Tongue (tissue), 3 donors: ENCODE data around the gene ARHGEF39. TPM values are rescaled to one million over a fixed set of nuclear protein-coding genes. Genes with fewer than 3 reads are reported as not detected.
"Not testable (repeated sequence)": the region's sequence is repeated elsewhere in the genome, so short reads cannot be mapped to it uniquely, and the experiment has no call there.

ENCODE experiments used
- DNase-seq: peaks from one replicate; pipeline ENCODE4 v3.0.0-alpha.2; 2015
- small RNA-seq: library from RNA; depleted of rRNA; stranded (forward); fragments of <200 nt; gene quantifications from one replicate; pipeline ENCODE3, GENCODE V24; 2014; ENCODE audit warnings: low replicate concordance
- total RNA-seq: library from RNA; depleted of rRNA; stranded (reverse); fragments of >200 nt; gene quantifications from one replicate; pipeline ENCODE4 v1.2.3, GENCODE V29; 2014

Gene ARHGEF39
- total RNA-seq, 1 donor from 2014 or later = 1.0 TPM

DNA sequence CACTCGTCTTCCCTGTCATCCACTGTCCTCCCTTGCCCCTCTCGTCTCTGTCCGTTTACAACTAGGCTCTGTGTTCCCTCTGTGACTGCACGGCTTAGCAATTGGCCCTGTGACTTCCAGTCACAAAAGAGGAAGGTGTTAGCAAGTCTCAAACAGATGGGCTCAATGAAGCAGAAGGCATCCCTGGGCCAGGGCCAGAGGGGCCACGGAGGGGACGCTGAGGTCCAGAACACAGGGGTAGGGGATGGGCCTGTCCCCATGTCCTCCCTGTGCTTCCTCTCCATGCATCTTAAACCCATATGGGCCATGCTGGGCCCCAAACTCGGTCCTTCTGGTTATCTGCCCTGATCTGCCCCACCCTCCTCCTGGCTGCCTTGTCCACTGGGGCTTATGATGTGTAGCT, 46.7 kb downstream of the ARHGEF39 start, which contains the start of gene CD72:
Gene CD72 (minus strand): TSS at position 89 of the 403 bp plus-strand sequence. CDS start 110 bp downstream, outside the sequence.
- no peak for DNase-seq

DNA sequence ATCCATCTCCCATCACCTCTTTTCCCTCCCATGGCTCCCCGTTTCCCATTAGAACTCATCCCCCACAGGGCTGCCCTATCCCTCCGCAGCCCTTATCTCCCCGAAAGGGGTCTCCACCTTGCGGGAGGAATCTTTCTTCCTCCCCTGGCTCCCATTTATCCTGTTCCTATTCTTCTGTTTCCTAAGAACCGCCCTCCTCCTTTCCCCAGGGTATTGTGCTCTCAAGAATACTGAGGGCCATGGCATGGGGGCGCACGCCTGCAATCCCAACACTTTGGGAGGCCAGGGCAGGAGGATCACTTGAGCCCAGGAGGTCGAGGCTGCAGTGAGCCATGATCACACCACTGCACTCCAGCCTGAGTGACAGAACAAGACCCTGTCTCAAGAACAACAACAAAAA, 47.4 kb downstream of the ARHGEF39 start:
- no peak for DNase-seq

DNA sequence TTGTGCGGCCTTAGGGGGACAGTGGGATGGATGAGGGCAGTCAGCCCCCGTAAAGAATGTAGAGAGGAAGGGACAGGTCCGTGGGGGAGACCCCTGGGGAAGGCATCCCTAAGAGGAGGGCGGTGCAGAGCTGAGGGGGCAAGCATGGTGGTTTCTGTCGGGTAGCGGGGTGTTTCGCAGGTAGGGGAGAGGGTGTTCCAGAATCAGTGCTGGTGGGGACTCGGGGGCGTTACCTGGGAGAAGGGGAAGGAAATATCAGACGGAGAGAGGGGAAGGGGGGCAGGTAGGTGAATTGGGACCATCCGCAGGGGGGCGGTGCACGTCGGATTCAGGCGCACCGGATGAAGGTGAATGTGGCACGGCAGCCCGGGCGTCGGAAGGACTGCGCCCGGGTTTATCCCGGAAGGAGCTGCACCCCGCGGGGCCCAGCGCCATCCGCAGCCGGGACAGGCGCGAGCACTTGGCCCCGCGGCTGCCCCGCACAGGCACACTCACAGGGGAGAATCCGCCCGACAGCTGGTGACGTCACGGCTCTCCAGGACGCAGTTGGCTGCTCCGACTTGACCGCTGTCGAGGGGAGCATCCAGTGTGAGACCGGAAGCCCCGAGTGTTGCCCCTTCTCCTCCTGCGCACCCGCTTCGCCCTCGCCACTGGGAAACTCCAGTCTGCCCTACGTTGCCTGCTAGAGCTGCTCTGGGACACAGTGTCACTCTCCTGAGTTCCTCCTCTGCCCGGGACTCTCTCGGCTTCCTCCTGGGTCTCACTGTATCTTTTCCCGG, 48.1 kb downstream of the ARHGEF39 start:
- peak; percentile 54 for DNase-seq

DNA sequence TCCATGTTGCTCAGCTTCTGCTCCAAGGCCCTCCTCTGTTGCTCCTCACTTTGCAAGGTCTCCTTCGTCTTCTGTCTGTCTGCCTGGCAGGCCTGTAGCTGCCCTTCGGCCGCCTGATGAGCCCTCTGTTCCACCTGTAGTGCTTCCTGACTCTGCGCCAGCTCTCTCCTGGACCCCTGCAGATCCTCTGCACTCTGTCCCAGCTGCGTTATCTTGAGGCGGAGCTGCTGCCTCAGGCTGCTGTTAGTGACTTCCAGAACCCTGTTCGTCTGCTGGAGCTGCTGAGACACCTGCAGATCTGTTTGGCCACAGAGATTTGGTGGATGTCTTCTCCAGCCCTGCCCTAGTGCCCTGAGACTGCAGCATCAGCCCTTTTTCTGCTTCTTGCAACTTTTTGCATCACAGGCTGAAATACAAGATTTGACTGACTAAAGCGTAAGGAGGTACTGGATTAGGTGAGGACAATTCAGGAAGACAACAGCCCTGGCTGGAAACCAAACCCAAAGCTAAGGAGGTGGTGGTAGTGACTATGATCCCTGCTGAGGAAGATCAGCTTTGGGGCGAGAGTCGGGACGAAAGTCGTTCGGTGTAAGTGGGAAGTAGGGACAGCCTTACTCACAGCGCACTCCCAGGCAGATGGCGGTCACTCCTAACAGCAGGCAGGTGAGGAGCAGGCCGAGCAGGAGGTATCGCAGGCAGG, 48.9 kb downstream of the ARHGEF39 start:
- DNase-seq = no peak

DNA sequence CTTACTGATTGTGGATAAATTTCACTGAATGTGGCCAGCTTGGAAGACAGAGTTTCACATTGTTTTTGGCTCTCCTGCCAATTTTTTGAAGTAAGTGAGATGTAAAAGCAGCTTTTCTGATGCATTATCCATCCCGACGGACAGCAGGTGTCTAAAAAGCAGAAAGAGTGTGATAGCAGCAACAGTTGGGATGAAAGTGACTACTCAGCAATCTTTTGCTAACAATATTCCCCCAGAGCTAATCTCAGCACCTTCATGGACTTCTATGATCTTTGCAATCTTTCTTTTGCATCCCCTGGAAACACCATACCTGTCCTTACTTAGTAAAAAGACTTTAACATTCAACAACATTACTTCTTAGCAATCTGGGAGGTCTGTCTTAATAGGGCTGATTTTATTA, 52.2 kb downstream of the ARHGEF39 start:
- no peak for DNase-seq

DNA sequence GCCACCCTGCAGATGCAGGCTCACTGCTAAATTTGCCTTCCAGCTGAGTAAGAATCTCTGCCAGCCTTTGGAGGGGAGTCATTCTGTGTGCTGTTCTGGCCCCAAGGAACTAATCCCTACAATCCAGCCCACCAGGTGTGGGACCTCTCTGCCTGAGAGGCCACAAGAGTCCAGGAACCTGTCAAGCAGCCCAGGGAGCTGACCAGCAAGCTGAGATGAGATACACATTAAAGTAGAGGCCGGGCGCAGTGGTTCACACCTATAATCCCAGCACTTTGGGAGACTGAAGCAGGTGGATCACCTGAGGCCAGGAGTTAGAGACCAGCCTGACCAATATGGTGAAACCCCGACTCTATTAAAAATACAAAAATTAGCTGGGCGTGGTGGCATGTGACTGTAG, 52.9 kb downstream of the ARHGEF39 start:
- not testable (repeated sequence) for DNase-seq

DNA sequence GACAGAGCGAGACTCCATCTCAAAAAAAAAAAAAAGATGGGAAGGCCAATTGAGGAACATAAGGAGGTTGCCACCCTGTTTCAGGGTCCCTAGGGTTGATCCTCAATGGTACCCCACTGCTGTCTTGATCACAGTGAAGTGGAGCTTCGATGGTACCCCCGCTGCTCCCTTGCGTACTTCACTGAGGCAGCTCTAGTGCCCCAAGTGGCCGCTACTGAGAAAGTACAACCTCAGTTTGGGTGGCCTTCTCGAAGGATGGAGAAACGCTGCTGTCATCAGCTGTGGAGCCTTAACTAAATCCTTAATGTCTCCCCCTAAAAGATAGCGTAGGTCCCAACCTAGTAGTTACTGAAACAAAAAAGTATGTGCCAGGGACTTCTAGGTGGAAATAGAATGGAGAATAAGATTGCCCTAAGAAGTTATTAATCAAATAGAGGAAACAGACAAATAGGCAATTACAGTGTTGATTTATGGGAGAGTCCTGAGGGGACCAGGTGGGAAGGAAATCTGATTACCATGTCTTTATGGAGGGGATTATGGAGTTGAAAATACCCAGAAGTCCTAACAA, 53.7 kb downstream of the ARHGEF39 start:
- DNase-seq = peak; percentile 57

DNA sequence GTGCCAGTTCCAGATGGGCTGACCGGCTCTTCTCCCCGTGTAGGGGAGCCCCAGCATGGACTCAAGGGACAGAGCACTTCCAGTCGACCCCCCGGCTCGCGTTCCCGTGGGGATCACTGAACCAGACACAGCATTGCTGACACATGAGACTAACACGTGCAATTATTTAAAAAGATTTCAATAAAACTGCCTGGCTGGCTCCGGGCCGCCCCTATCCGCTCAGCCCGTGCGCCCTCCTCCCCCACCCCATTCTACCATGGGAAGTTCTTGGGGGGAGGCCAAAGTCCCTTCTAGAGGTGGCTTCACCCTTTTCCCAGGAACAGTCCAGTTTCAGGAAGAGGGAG, 55.2 kb downstream of the ARHGEF39 start:
- no peak for DNase-seq

Small RNA genes within 50 kb of the gene (small RNA-seq; reads per million reads assigned to genes)
- gene RMRP (not detected), gene RN7SL22P (not detected)

Other genes starting within 250 kb of the ARHGEF39 start
- 37.5 TPM for gene RUSC2, start 175.1 kb downstream of the ARHGEF39 start, total RNA-seq
- gene TESK1, start 59.9 kb downstream of the ARHGEF39 start, total RNA-seq = 15.8 TPM
- 1.7 TPM for gene CD72, start 46.8 kb downstream of the ARHGEF39 start, total RNA-seq
- not detected for gene SIT1, start 14.3 kb downstream of the ARHGEF39 start, total RNA-seq
- gene RMRP, start 7.2 kb downstream of the ARHGEF39 start, total RNA-seq = 2,887 TPM
- gene CCDC107, start 6.9 kb downstream of the ARHGEF39 start, total RNA-seq = 16.9 TPM
- 0.82 TPM for gene CA9, start 8.7 kb upstream of the ARHGEF39 start, total RNA-seq
- 3,889 TPM for gene TPM2, start 24.7 kb upstream of the ARHGEF39 start, total RNA-seq
- gene TLN1, start 67.0 kb upstream of the ARHGEF39 start, total RNA-seq = 210 TPM
- gene CREB3, start 67.5 kb upstream of the ARHGEF39 start, total RNA-seq = 20.3 TPM
- 43.6 TPM for gene GBA2, start 84.0 kb upstream of the ARHGEF39 start, total RNA-seq
- gene RGP1, start 84.1 kb upstream of the ARHGEF39 start, total RNA-seq = 16.7 TPM
- not detected for gene MSMP, start 89.1 kb upstream of the ARHGEF39 start, total RNA-seq
- 24.5 TPM for gene NPR2, start 126.4 kb upstream of the ARHGEF39 start, total RNA-seq
- gene SPAG8, start 147.1 kb upstream of the ARHGEF39 start, total RNA-seq = 3.7 TPM
- 18.1 TPM for gene HINT2, start 149.8 kb upstream of the ARHGEF39 start, total RNA-seq
- not detected for gene FAM221B, start 163.5 kb upstream of the ARHGEF39 start, total RNA-seq
- 8.2 TPM for gene TMEM8B, start 164.0 kb upstream of the ARHGEF39 start, total RNA-seq
- not detected for gene OR13J1, start 205.2 kb upstream of the ARHGEF39 start, total RNA-seq
- gene HRCT1, start 241.0 kb upstream of the ARHGEF39 start, total RNA-seq = not detected
- 1.8 TPM for gene SPAAR, start 244.3 kb upstream of the ARHGEF39 start, total RNA-seq